Measurements from ENCODE around the gene SCN11A. TPM values are rescaled to one million over a fixed set of nuclear protein-coding genes. Genes with fewer than 3 reads are reported as not detected.

Gene SCN11A
- total and polyA plus RNA-seq, 9 of the 15 experiments (the other 6 are each of a cell fraction or from before 2014, with no cell fraction given): 0.01 to 0.05 (median 0.04) TPM; not detected in 6

- TF ChIP-seq NCOA4 (IDR thresholded peaks at IDR 0.05; ENCODE audit: partially characterized antibody): no peak
- TF ChIP-seq EP400 (IDR thresholded peaks at IDR 0.05): peak; percentile 79
- TF ChIP-seq ZBTB49 (CRISPR knock-in tag; IDR thresholded peaks at IDR 0.05; ENCODE audit: borderline replicate concordance): no peak
- TF ChIP-seq SP2 (IDR thresholded peaks at IDR 0.05; ENCODE audit: extremely low read depth, low read depth, low read length, poor library complexity, severe bottlenecking): peak; percentile 27
- TF ChIP-seq ZNF395 (CRISPR knock-in tag; IDR thresholded peaks at IDR 0.05): no peak
- TF ChIP-seq ZNF280A (IDR thresholded peaks at IDR 0.05; ENCODE audit: low read depth, partially characterized antibody): no peak
- TF ChIP-seq HMG20B (CRISPR knock-in tag; IDR thresholded peaks at IDR 0.05): no peak
- peak; percentile 87 for TF ChIP-seq ZBTB7A (IDR thresholded peaks at IDR 0.05; ENCODE audit: borderline replicate concordance, control insufficient read depth, low read depth, low read length)
- TF ChIP-seq RBM17 (IDR thresholded peaks at IDR 0.05; ENCODE audit: borderline replicate concordance, low read depth, low read length): no peak
- no peak for TF ChIP-seq HNRNPLL (IDR thresholded peaks at IDR 0.05; ENCODE audit: low read depth, low read length, poor library complexity, severe bottlenecking)
- peak; percentile 60 for TF ChIP-seq POU5F1 (IDR thresholded peaks at IDR 0.05; ENCODE audit: borderline replicate concordance, low read depth, low read length, partially characterized antibody)
- no peak for TF ChIP-seq IRF2 (CRISPR knock-in tag; IDR thresholded peaks at IDR 0.05)
- 0 out of 2 replicates have a peak, but pooled peaks have one; percentile 10 for TF ChIP-seq GABPB2 (CRISPR knock-in tag; conservative IDR thresholded peaks at IDR 0.05)
- no peak for TF ChIP-seq PHB2 (IDR thresholded peaks at IDR 0.05; ENCODE audit: low read depth)
- 0 out of 2 replicates have a peak, but pooled peaks have one; percentile 67 for TF ChIP-seq NR2C2 (CRISPR knock-in tag; IDR thresholded peaks at IDR 0.05)
- peak; percentile 97 for TF ChIP-seq NR2C2 (tag; IDR thresholded peaks at IDR 0.05)
- TF ChIP-seq ZKSCAN8 (CRISPR knock-in tag; IDR thresholded peaks at IDR 0.05): 0 out of 2 replicates have a peak, but pooled peaks have one; percentile 52
- TF ChIP-seq TSC22D4 (tag; IDR thresholded peaks at IDR 0.05): no peak
- TF ChIP-seq SRF (CRISPR knock-in tag; IDR thresholded peaks at IDR 0.05): no peak; a peak in 1 of 4 replicates
- no peak for TF ChIP-seq ZBTB9 (CRISPR knock-in tag; IDR thresholded peaks at IDR 0.05)
These were observed at the start of gene SCN11A, which contains the start of gene WDR48 (continued) for GRCh38 chr3:39051649-39052561.
